HepG2 (cell line): ENCODE measurements around the gene SELENOI. TPM values are rescaled to one million over a fixed set of nuclear protein-coding genes. Genes with fewer than 3 reads are reported as not detected.

Source experiments
- ATAC-seq: fragments of 200-7000 bp; cut with Tn5 transposase; 3 replicates; pipeline ENCODE4 v1.9.1; 2020; ENCODE audit warnings: mild to moderate bottlenecking, moderate library complexity
- BruUV-seq: library from RNA; stranded (reverse); fragments of 400-500 nt; replicated peaks from 2 replicates; lab custom pipeline; 2021; lab: Mats Ljungman, UMichigan
- CTCF ChIA-PET: fragments of 300-600 bp; formaldehyde crosslinking; extraction: SDS; loops from one replicate; lab custom pipeline; 2021; ENCODE audit warnings: low total read pairs, inconsistent platforms, low intra/inter-chr PET ratio; lab: Yijun Ruan, JAX
- POLR2A ChIA-PET: fragments of 350-600 bp; sonication (Branson Sonifier 250); formaldehyde crosslinking; loops from one replicate; lab custom pipeline; 2020; ENCODE audit warnings: antibody characterized with exemption, inconsistent platforms; lab: Yijun Ruan, JAX
- DNase-seq: peaks from one replicate; pipeline ENCODE4 v3.0.0-alpha.2; 2015; ENCODE audit warnings: low spot score
- FAIRE-seq: peaks from 3 replicates; lab custom pipeline; 2011; peaks lifted over from hg19 to GRCh38; lab: Jason Lieb, UNC
- H2AFZ ChIP-seq: one replicate; pipeline ENCODE4 v1.6.1; 2011; ENCODE audit warnings: low read length, inconsistent platforms
- H3K27ac ChIP-seq: fragments of 300-600 bp; 3 replicates; pipeline ENCODE4 v1.8.0; 2011; ENCODE audit warnings: mixed run types, mild to moderate bottlenecking, mixed read lengths, low read length, inconsistent platforms; ENCODE audit not compliant: insufficient read depth; ENCODE audit errors: extremely low read length
- H3K27me3 ChIP-seq, 2 experiments: fragments of 200-600 bp in 1 of 2; 2 replicates in 1 of 2; 3 replicates in 1 of 2; pipeline versions ENCODE4 v1.6.0 to v1.8.0; 2011; ENCODE audit warnings: low read length in 2 of 2, mild to moderate bottlenecking in 2 of 2, moderate library complexity in 2 of 2, inconsistent platforms in 1 of 2; ENCODE audit not compliant: insufficient read depth in 2 of 2, control insufficient read depth in 1 of 2
- H3K36me3 ChIP-seq, 2 experiments: fragments of 200-600 bp in 1 of 2; replicated peaks in 1 of 2; 2 replicates in 1 of 2; 3 replicates in 1 of 2; pipeline versions ENCODE4 v1.5.1 to v1.8.0; 2011; ENCODE audit warnings: low read length in 2 of 2, inconsistent platforms in 1 of 2; ENCODE audit not compliant: insufficient read depth in 2 of 2, control insufficient read depth in 1 of 2
- H3K4me1 ChIP-seq: 2 replicates; pipeline ENCODE4 v1.5.1; 2012; ENCODE audit warnings: low read length, inconsistent platforms; ENCODE audit not compliant: insufficient read depth
- H3K4me2 ChIP-seq: 2 replicates; pipeline ENCODE4 v1.6.0; 2011; ENCODE audit warnings: low read depth, low read length, inconsistent platforms
- H3K4me3 ChIP-seq, 3 experiments: fragments of 200-600 bp in 1 of 3; sonication (generic), shearing (Covaris generic) in 1 of 3; replicated peaks in 1 of 3; 2 replicates each; pipeline ENCODE4 v1.5.1; 2011 to 2016; ENCODE audit warnings: low read length in 3 of 3, inconsistent platforms in 2 of 3, low read depth in 2 of 3, mild to moderate bottlenecking in 2 of 3, control low read depth in 1 of 3, mixed read lengths in 1 of 3; ENCODE audit not compliant: insufficient read depth in 1 of 3
- H3K79me2 ChIP-seq: one replicate; pipeline ENCODE4 v1.6.1; 2011; ENCODE audit warnings: low read length, inconsistent platforms; ENCODE audit not compliant: insufficient read depth
- H3K9ac ChIP-seq: 2 replicates; pipeline ENCODE4 v1.6.0; 2011; ENCODE audit warnings: mild to moderate bottlenecking, low read depth, low read length, inconsistent platforms; ENCODE audit not compliant: insufficient read depth
- H3K9me3 ChIP-seq: 2 replicates; pipeline ENCODE4 v1.5.1; 2012; ENCODE audit warnings: mild to moderate bottlenecking, low read length
- H4K20me1 ChIP-seq: 2 replicates; pipeline ENCODE4 v1.6.0; 2011; ENCODE audit warnings: inconsistent platforms, mild to moderate bottlenecking, low read length, moderate library complexity; ENCODE audit not compliant: insufficient read depth
- ERF ChIP-seq: IDR thresholded peaks from 2 replicates; pipeline ENCODE4 v1.6.1; 2018; ENCODE audit warnings: missing biosample characterization, missing genetic modification reagents
- GABPB1 ChIP-seq: IDR thresholded peaks from 2 replicates; pipeline ENCODE4 v1.6.1; 2016; ENCODE audit warnings: mild to moderate bottlenecking, missing genetic modification reagents, moderate library complexity, missing compliant biosample characterization
- HMG20B ChIP-seq: conservative IDR thresholded peaks from 2 replicates; pipeline ENCODE4 v1.6.1; 2016; ENCODE audit warnings: missing genetic modification reagents, missing compliant biosample characterization
- KMT2B ChIP-seq: IDR thresholded peaks from 2 replicates; pipeline ENCODE4 v1.6.1; 2016; ENCODE audit warnings: missing genetic modification reagents, missing compliant biosample characterization
- MAFK ChIP-seq, 2 experiments: IDR thresholded peaks in 1 of 2; conservative IDR thresholded peaks in 1 of 2; 2 replicates each; pipeline ENCODE4 v1.6.1; 2011; ENCODE audit warnings: improper control_type of control experiment in 2 of 2, low read length in 2 of 2
- RCOR2 ChIP-seq: IDR thresholded peaks from 2 replicates; pipeline ENCODE4 v1.6.1; 2016; ENCODE audit warnings: missing biosample characterization, missing genetic modification reagents
- RNF2 ChIP-seq: fragments of 450-650 bp; conservative IDR thresholded peaks from 2 replicates; pipeline ENCODE4 v1.6.1; 2016; ENCODE audit warnings: low read depth
- SSRP1 ChIP-seq: IDR thresholded peaks from 2 replicates; pipeline ENCODE4 v1.6.1; 2016; ENCODE audit warnings: control low read depth
- ZNF180 ChIP-seq: sonication (generic); formaldehyde crosslinking; IDR thresholded peaks from 2 replicates; pipeline ENCODE4 v1.4.0; 2020; ENCODE audit warnings: low read depth, missing genetic modification reagents, borderline replicate concordance
- WGBS: methylation state at CpG from one replicate; pipeline ENCODE4 v1.1.6; 2017; ENCODE audit warnings: low lambda C conversion rate; 5-methylcytosine and 5-hydroxymethylcytosine counted together
- in situ Hi-C: cut with HindIII; loops from 2 replicates; pipeline ENCODE4 v1.10.0; 2017; ENCODE audit warnings: low pct_unique_long_range_greater_than_20kb; ENCODE audit not compliant: extremely low pct_ligation_motif_present
- intact Hi-C: fragments of 100-400 bp; cut with micrococcal nuclease; formaldehyde crosslinking; loops from one replicate; pipeline ENCODE4 v1.10.0; 2022; ENCODE audit not compliant: unreplicated experiment
- polyA plus RNA-seq, 8 experiments: library from polyadenylated mRNA; depleted of rRNA in 3 of 8; stranded (reverse) in 7 of 8; unstranded in 1 of 8; fragments of >200 nt; fragmentation: Illumina TruSeq in 4 of 8; extraction: Trizol in 4 of 8; gene quantifications; 2 replicates each; pipeline versions ENCODE4 v1.2.1 to v1.2.3, GENCODE V29; 2011 to 2016; ENCODE audit warnings: low read depth in 4 of 8, missing spikeins in 1 of 8, mixed read lengths in 1 of 8; ENCODE audit not compliant: insufficient read depth in 1 of 8
- total RNA-seq, 5 experiments: library from RNA; depleted of rRNA; stranded (reverse); fragments of >200 nt; fragmentation: Illumina TruSeq; extraction: Trizol; gene quantifications; 2 replicates each; pipeline ENCODE4 v1.2.3, GENCODE V29; 2016; ENCODE audit warnings: low read depth in 1 of 5
- TF ChIP-seq, protein P1 (sequence below): sonication (generic); formaldehyde crosslinking; IDR thresholded peaks from 2 replicates; pipeline ENCODE4 v1.4.0; 2020; ENCODE audit warnings: missing genetic modification reagents
- TF ChIP-seq, protein P2 (sequence below): sonication (generic); formaldehyde crosslinking; IDR thresholded peaks from 2 replicates; pipeline ENCODE4 v1.5.0; 2020; ENCODE audit warnings: missing genetic modification reagents
- TF ChIP-seq, protein P3 (sequence below): sonication (generic); formaldehyde crosslinking; IDR thresholded peaks from 2 replicates; pipeline ENCODE4 v1.4.0; 2020; ENCODE audit warnings: missing genetic modification reagents
- TF ChIP-seq, protein P4 (sequence below): sonication (generic); formaldehyde crosslinking; IDR thresholded peaks from 2 replicates; pipeline ENCODE4 v1.5.0; 2020; ENCODE audit warnings: missing genetic modification reagents

SELENOI gene
- total and polyA plus RNA-seq, 2 of the 13 experiments (the other 11 are each of a cell fraction or from before 2014, with no cell fraction given) = 27.7 to 60.3 TPM

DNA sequence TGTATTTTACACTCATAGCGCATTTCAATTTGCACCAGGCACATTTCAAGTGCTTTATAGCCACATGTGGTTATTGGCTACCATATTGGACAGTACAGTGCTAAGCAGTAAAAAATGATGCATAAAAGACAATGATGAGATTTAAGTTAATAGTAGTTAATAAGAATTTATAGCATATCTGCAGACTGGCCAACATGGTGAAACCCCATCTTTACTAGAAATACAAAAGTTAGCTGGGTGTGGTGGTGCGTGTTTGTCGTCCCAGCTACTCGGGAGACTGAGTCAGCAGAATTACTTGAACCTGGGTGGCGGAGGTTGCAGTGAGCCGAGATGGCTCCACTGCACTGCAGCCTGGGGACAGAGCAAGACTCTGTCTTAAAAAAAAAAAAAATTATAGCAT is 65.5 kb downstream of the SELENOI start (continued):
- TF ChIP-seq ZNF180 (CRISPR knock-in tag) = no peak
- peak; percentile 37 to 78; a peak in 3 of 4 replicates for TF ChIP-seq MAFK (conservative IDR thresholded peaks at IDR 0.05 in 1 of 2, IDR thresholded peaks at IDR 0.05 in 1 of 2; ENCODE audit: low read length in 2 of 2)

DNA sequence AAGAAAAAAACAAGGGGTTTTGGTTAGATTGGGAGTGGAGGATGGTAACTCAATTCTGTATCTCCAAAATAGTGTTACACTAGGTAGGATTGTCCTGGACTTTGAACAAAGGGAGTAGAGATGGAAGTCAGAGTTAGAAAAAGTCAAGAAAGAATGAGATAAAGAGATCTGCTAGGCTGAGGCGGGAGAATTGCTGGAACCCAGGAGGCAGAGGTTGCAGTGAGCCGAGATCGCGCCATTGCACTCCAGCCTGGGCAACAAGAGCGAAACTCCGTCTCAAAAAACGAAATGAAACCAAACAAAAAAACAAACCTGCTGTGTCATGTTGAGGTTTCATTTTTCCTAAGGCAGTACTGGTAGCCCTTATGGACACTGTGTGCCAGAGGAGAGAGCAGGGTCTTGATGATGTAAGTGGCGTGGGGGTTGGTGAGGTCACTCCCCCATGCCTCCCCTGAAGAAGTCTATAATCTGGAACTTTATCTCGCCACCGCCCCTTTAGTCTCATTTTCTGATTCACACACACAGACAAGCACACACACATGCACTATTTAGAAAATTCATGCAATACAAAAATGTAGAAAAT is 66.2 kb downstream of the SELENOI start:
- BruUV-seq = no TSS peak
- H3K9me3 ChIP-seq = no peaks in the 10 kb centered on the region
- peak overlapping the region; percentile 36 to 49 (median 39); a peak in 5 of 6 replicates for H3K4me3 ChIP-seq
- intact Hi-C loops (no loop called here), in situ Hi-C loops (no loop called here)
- 32% methylated on average over 10 of the region's 10 CpGs for WGBS
- H3K27me3 ChIP-seq = no peaks in the 10 kb centered on the region
- CTCF ChIA-PET = no interaction called here
- peaks cover 21% of the 10 kb centered on the region for H3K4me1 ChIP-seq
- DNase-seq = peak; percentile 45
- no peaks in the 10 kb centered on the region for H3K36me3 ChIP-seq
- peak overlapping the region; percentile 65 for H3K4me2 ChIP-seq
- no peak overlapping the region for H3K27ac ChIP-seq
- POLR2A ChIA-PET = no interaction called here
- H3K9ac ChIP-seq = peak overlapping the region; percentile 45; the same call in 1 of the 2 replicates
- peak; percentile 44 for FAIRE-seq
- H4K20me1 ChIP-seq = no peaks in the 10 kb centered on the region
- ATAC-seq = peak; percentile 45
- no peaks in the 10 kb centered on the region for H3K79me2 ChIP-seq
- H2AFZ ChIP-seq = peak overlapping the region; percentile 79
- TF ChIP-seq, protein P1, sequence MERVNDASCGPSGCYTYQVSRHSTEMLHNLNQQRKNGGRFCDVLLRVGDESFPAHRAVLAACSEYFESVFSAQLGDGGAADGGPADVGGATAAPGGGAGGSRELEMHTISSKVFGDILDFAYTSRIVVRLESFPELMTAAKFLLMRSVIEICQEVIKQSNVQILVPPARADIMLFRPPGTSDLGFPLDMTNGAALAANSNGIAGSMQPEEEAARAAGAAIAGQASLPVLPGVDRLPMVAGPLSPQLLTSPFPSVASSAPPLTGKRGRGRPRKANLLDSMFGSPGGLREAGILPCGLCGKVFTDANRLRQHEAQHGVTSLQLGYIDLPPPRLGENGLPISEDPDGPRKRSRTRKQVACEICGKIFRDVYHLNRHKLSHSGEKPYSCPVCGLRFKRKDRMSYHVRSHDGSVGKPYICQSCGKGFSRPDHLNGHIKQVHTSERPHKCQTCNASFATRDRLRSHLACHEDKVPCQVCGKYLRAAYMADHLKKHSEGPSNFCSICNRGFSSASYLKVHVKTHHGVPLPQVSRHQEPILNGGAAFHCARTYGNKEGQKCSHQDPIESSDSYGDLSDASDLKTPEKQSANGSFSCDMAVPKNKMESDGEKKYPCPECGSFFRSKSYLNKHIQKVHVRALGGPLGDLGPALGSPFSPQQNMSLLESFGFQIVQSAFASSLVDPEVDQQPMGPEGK = peak; percentile 32; the same call in 1 of the 2 replicates
- TF ChIP-seq, protein P2, sequence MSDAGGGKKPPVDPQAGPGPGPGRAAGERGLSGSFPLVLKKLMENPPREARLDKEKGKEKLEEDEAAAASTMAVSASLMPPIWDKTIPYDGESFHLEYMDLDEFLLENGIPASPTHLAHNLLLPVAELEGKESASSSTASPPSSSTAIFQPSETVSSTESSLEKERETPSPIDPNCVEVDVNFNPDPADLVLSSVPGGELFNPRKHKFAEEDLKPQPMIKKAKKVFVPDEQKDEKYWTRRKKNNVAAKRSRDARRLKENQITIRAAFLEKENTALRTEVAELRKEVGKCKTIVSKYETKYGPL (CRISPR knock-in tag) = no peak
- TF ChIP-seq, protein P3, sequence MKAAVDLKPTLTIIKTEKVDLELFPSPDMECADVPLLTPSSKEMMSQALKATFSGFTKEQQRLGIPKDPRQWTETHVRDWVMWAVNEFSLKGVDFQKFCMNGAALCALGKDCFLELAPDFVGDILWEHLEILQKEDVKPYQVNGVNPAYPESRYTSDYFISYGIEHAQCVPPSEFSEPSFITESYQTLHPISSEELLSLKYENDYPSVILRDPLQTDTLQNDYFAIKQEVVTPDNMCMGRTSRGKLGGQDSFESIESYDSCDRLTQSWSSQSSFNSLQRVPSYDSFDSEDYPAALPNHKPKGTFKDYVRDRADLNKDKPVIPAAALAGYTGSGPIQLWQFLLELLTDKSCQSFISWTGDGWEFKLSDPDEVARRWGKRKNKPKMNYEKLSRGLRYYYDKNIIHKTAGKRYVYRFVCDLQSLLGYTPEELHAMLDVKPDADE (CRISPR knock-in tag) = no peak
- TF ChIP-seq HMG20B (CRISPR knock-in tag) (0 out of 2 replicates have a peak, but pooled peaks have one; percentile 18), ERF (CRISPR knock-in tag) (0 out of 2 replicates have a peak, but pooled peaks have one; percentile 22), RNF2 (0 out of 2 replicates have a peak, but pooled peaks have one; percentile 37), GABPB1 (no peak), SSRP1 (CRISPR knock-in tag) (no peak), RCOR2 (CRISPR knock-in tag) (0 out of 2 replicates have a peak, but pooled peaks have one; percentile 23), KMT2B (CRISPR knock-in tag) (peak; percentile 47; the same call in 1 of the 2 replicates)
- TF ChIP-seq, protein P4, sequence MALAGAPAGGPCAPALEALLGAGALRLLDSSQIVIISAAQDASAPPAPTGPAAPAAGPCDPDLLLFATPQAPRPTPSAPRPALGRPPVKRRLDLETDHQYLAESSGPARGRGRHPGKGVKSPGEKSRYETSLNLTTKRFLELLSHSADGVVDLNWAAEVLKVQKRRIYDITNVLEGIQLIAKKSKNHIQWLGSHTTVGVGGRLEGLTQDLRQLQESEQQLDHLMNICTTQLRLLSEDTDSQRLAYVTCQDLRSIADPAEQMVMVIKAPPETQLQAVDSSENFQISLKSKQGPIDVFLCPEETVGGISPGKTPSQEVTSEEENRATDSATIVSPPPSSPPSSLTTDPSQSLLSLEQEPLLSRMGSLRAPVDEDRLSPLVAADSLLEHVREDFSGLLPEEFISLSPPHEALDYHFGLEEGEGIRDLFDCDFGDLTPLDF (CRISPR knock-in tag) = no peak
